Astrocyte (in vitro differentiated cells and primary cell): ENCODE measurements around the gene DYNLT5.

ENCODE experiments used
- CTCF ChIP-seq: IDR thresholded peaks from 2 replicates; pipeline ENCODE4 v1.5.1; 2011; ENCODE audit warnings: low read depth, mild to moderate bottlenecking, inconsistent platforms, low read length, moderate library complexity; ENCODE audit not compliant: insufficient read depth
- EZH2 ChIP-seq: IDR thresholded peaks from 2 replicates; pipeline ENCODE4 v1.6.1; 2012; ENCODE audit warnings: mild to moderate bottlenecking, low read length, inconsistent platforms; ENCODE audit not compliant: insufficient read depth

GRCh38 chr1:66750577-66750976, 1.7 kb upstream of the DYNLT5 start:
- TF ChIP-seq CTCF, result no peak
- TF ChIP-seq EZH2, result no peak
